Fibroblast of villous mesenchyme (primary cell): ENCODE measurements around the gene PSMC3IP. TPM values are rescaled to one million over a fixed set of nuclear protein-coding genes. Genes with fewer than 3 reads are reported as not detected.
A peak's percentile ranks its signal among the peaks of the same experiment; 100 is the strongest.
"Not testable (repeated sequence)": the region's sequence is repeated elsewhere in the genome, so short reads cannot be mapped to it uniquely, and the experiment has no call there.

Experiments used
- DNase-seq: peaks from one replicate; pipeline ENCODE4 v3.0.0-alpha.2; 2010; ENCODE audit warnings: low read depth
- H3K4me3 ChIP-seq: 2 replicates; pipeline ENCODE4 v1.5.1; 2011; ENCODE audit warnings: low read depth, mild to moderate bottlenecking, low read length
- total RNA-seq: library from RNA; depleted of rRNA; stranded (reverse); fragments of >200 nt; gene quantifications from 2 replicates; pipeline ENCODE4 v1.2.3, GENCODE V29; 2012
- TF ChIP-seq, protein P1 (sequence below): IDR thresholded peaks from 2 replicates; pipeline ENCODE4 v1.5.1; 2012; ENCODE audit warnings: low read depth, mild to moderate bottlenecking, low read length; ENCODE audit not compliant: insufficient read depth

The PSMC3IP gene
- total RNA-seq, 1 donor: 3.9 TPM

DNA sequence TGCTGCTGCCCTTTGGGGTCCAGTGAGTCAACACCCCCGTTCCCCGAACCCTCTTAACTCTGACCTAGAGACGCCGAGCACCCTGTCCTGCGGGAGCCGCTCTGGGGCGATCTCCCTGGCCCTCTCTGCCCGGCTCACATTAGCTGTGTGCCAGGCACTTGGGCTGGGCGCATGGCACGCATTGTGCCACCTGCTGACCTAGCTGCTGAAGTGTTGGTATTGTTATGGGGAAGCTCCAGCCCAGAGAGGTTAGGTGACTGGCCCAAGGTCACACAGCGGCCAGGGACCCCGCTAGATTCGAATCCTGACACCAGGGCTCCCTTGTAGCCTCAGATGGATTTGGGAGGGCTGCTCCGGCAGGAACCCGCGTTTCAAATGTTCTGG, 23.7 kb downstream of the PSMC3IP start:
- TF ChIP-seq, protein P1, sequence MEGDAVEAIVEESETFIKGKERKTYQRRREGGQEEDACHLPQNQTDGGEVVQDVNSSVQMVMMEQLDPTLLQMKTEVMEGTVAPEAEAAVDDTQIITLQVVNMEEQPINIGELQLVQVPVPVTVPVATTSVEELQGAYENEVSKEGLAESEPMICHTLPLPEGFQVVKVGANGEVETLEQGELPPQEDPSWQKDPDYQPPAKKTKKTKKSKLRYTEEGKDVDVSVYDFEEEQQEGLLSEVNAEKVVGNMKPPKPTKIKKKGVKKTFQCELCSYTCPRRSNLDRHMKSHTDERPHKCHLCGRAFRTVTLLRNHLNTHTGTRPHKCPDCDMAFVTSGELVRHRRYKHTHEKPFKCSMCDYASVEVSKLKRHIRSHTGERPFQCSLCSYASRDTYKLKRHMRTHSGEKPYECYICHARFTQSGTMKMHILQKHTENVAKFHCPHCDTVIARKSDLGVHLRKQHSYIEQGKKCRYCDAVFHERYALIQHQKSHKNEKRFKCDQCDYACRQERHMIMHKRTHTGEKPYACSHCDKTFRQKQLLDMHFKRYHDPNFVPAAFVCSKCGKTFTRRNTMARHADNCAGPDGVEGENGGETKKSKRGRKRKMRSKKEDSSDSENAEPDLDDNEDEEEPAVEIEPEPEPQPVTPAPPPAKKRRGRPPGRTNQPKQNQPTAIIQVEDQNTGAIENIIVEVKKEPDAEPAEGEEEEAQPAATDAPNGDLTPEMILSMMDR: no peak
- H3K4me3 ChIP-seq: peak overlapping the region; percentile 78
- no peak for DNase-seq

DNA sequence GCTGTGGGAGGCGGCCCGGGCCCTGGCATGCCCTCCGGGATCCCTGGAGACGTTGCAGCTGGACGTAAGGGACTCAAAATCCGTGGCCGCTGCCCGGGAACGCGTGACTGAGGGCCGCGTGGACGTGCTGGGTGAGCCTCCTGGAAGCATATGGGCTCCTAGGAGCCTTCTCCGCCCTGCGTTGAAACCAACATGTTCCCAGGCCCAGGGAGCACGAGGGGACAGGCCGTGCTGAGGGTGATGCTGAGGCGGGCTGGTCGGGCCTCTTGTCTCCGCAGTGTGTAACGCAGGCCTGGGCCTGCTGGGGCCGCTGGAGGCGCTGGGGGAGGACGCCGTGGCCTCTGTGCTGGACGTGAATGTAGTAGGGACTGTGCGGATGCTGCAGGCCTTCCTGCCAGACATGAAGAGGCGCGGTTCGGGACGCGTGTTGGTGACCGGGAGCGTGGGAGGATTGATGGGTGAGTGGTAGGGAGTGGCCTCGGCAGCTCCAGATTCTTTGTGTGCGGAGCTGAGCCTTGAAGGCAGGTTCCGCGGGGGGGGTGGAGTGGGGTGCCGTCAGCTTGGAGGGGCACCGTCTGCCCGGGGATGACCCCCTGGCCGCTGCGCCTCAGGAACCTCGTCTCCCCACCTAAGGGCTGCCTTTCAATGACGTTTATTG, 24.2 kb downstream of the PSMC3IP start:
- peak overlapping the region; percentile 78 for H3K4me3 ChIP-seq
- TF ChIP-seq, protein P1: peak; percentile 44
- peak; percentile 71 for DNase-seq

DNA sequence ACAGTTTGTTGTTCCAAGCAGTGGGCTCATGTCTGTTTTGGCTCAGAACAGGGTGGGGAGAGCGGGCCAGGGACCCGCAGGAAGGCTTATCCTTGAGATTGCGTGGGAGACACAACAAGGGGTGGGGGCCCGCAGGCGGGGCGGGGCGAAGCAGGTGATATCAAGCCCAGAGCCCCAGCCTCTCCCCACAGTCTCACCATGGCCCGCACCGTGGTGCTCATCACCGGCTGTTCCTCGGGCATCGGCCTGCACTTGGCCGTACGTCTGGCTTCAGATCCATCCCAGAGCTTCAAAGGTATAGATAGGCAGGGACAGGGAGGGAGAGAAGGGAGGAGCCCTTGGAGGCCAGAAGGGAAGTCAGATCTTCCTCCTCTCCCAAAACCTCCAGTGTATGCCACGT, 24.8 kb downstream of the PSMC3IP start, which contains the start of gene HSD17B1:
Gene HSD17B1 (plus strand): TSS at position 188 of the 400 bp plus-strand sequence. CDS start 11 bp downstream, at position 199.
- peak within 1 kb of the TSS; percentile 78 for H3K4me3 ChIP-seq
- DNase-seq: not testable (repeated sequence)

DNA sequence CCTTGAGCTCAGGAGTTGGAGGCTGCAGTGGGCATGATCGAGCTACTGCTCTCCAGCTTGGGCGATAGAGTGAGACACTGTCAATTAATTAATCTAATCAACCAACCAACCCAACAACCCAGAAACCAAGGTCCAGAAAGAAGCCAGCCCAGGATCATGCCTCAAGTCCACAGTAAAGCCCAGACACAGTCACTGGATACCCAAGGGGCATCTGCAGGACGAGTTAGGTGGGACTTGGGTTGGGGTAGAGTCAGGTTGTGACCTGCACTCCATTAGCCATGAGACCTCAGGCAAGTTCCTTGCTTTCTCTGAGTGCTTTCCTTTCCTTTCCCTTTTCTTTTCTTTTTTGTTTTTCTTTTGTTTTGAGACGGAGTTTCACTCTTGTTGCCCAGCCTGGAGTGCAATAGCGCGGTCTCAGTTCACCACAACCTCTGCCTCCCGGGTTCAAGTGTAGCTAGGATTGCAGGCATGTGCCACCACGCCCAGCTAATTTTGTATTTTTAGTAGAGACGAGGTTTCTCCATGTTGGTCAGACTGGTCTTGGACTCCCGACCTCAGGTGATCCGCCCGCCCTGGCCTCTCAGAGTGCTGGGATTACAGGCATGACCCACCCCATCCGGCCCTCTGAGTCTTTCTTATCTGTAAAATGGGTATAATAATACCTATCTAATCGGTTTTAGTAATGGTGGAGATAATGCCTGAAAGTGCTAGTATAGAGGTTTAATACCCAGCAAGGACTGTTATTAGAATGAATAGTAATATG, 28.4 kb downstream of the PSMC3IP start:
- no peak overlapping the region for H3K4me3 ChIP-seq
- TF ChIP-seq, protein P1: no peak
- DNase-seq: no peak

DNA sequence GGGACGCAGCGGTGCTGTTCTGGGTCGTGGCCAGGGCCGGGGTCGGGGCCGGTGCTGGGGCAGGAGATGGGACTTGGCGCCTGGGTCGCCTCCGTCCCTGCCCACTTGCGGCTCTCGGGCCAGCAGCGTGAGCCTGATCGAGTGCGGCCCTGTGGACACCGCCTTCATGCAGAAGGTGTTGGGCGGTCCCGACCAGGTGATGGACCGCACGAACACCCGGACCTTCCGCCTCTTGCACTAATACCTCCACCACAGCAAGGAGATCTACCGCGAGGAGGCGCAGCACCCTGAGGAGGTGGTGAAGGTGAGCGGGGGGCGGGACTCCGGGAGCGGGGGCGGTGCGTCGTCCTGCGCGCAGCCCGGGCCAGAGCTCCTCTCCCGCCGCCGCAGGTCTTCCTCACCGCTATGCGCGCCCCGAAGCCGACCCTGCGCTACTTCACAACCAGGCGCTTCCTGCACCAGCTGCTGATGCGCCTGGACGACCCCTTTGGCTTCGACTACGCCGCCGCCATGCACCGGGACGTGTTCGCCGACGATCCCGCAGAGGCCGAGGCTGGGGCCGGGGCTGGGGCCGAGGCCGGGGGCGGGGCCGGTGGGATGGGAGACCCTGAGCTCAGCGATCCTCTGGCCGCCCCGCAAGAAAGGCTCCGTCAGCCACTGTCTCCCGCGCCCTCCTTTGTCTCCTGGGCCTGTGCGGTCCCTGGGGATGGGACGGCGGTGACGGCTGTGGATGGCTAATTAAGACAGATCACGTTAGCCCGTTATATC, 29.3 kb downstream of the PSMC3IP start:
- DNase-seq: peak; percentile 28
- TF ChIP-seq, protein P1: peak; percentile 18
- H3K4me3 ChIP-seq: peak overlapping the region; percentile 30

DNA sequence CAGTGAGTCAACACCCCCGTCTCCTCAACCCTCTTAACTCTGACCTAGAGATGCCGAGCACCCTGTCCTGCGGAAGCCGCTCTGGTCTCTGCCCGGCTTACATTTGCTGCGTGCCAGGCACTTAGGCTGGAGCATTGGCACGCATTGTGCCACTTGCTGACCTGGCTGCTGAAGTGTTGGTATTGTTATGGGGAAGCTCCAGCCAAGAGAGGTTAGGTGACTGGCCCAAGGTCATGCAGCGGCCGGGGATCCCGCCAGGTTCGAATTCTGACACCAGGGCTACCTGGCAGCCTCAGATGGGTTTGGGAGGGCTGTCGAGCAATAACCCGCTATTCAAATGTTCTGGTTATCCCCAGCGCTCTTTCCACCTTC, 29.8 kb downstream of the PSMC3IP start:
- H3K4me3 ChIP-seq: no peak overlapping the region
- no peak for DNase-seq
- TF ChIP-seq, protein P1: no peak

DNA sequence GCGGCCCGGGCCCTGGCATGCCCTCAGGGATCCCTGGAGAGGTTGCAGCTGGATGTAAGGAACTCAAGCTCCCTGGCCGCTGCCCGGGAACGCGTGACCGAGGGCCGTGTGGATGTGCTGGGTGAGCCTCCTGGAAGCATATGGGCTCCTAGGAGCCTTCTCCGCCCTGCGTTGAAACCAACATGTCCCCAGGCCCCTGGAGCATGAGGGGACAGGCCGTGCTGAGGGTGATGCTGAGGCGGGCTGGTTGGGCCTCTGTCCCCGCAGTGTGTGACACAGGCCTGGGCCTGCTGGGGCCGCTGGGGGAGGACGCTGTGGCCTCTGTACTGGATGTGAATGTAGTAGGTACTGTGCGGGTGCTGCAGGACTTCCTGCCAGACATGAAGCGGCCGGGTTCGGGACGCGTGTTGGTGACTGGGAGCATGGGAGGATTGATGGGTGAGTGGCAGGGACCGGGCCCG, 30.5 kb downstream of the PSMC3IP start:
- DNase-seq: no peak
- no peak overlapping the region for H3K4me3 ChIP-seq
- TF ChIP-seq, protein P1: no peak

DNA sequence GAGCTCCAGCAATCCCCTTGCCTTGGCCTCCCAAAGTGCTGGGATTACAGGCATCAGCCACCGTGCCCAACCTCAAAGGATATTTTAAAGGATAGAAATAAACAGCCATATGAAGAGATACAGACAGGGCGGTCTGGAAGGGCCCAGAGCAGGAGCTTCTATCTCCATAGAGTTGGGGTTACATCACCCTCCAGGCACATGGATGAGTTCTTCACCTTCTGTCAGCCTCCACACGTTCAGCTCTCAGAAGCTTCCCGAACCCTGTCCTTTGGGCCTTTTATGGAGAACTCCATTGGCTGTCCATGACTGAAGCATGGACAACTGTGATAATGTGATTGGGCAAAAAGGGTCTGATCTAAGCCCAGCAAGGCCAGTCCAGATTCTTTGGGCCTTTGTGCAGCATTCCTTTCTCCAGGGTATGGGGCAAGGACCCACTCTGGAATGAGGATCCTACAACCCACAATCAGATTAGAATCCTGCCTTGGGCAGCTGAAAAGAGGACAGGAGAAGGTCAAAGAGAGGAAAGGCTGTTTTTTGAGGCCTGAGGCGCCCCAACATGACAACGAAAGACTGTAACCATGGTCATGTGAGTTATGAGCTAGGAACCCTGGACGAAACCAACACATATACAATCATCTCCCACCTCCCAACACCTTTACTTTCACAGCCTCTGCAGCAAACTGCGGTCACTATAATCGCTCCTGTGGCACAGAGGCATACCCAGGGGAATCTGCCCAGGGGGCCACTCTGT, 31.6 kb downstream of the PSMC3IP start:
- DNase-seq, H3K4me3 ChIP-seq: not testable (repeated sequence)
